Activated CD8-positive, alpha-beta memory T cell treated with anti-CD3 and anti-CD28 coated beads, Interleukin-2, amount 50 U/mL, for 24 hours (primary cell): Measurements from ENCODE around the gene HOXC4.
"Not testable (repeated sequence)": the region's sequence is repeated elsewhere in the genome, so short reads cannot be mapped to it uniquely, and the experiment has no call there.

Source experiments
- DNase-seq: peaks from one replicate; pipeline ENCODE4 v3.0.0-alpha.2; 2020; ENCODE audit errors: extremely low read depth

HOXC4 gene

GRCh38 chr12:54040148-54040494 is 13.5 kb upstream of the HOXC4 start:
- no peak for DNase-seq

- DNase-seq: no peak
Measured at GRCh38 chr12:54040648-54041047, 13.0 kb upstream of the HOXC4 start.

- no peak for DNase-seq
Measured at GRCh38 chr12:54041097-54041690, 12.4 kb upstream of the HOXC4 start.

GRCh38 chr12:54042033-54042432 is 11.6 kb upstream of the HOXC4 start:
- DNase-seq: not testable (repeated sequence)

- no peak for DNase-seq
Measured at GRCh38 chr12:54042970-54043853, 10.4 kb upstream of the HOXC4 start.

- DNase-seq: no peak
Measured at GRCh38 chr12:54044425-54045103, 9.1 kb upstream of the HOXC4 start.

- DNase-seq: no peak
Measured at GRCh38 chr12:54045401-54045800, 8.2 kb upstream of the HOXC4 start.

GRCh38 chr12:54045868-54046521 is 7.6 kb upstream of the HOXC4 start:
- DNase-seq: no peak

GRCh38 chr12:54046809-54047159 is 6.9 kb upstream of the HOXC4 start:
- DNase-seq: no peak

- no peak for DNase-seq
Measured at GRCh38 chr12:54047160-54047963, 6.3 kb upstream of the HOXC4 start.

GRCh38 chr12:54047964-54048303 is 5.7 kb upstream of the HOXC4 start:
- DNase-seq: no peak

GRCh38 chr12:54048406-54049093 is 5.1 kb upstream of the HOXC4 start:
- no peak for DNase-seq

GRCh38 chr12:54049108-54049507 is 4.5 kb upstream of the HOXC4 start:
- no peak for DNase-seq

GRCh38 chr12:54050482-54050810 is 3.2 kb upstream of the HOXC4 start:
- DNase-seq: no peak

GRCh38 chr12:54051026-54051842 is 2.4 kb upstream of the HOXC4 start:
- DNase-seq: no peak

- DNase-seq: no peak
Measured at GRCh38 chr12:54051874-54052437, 1.7 kb upstream of the HOXC4 start.

GRCh38 chr12:54052438-54053002 is 1.1 kb upstream of the HOXC4 start:
- no peak for DNase-seq

GRCh38 chr12:54053003-54053750 is 458 bp upstream of the HOXC4 start:
- DNase-seq: no peak

- DNase-seq: no peak
Measured at GRCh38 chr12:54054742-54055194, 1.1 kb downstream of the HOXC4 start.
